GM12878 (cell line): ENCODE data around the gene AEBP2. TPM values are rescaled to one million over a fixed set of nuclear protein-coding genes. Genes with fewer than 3 reads are reported as not detected.
A peak's percentile ranks its signal among the peaks of the same experiment; 100 is the strongest.

Source experiments
- ATAC-seq: fragments of 200-7000 bp; cut with Tn5 transposase; 3 replicates; pipeline ENCODE4 v1.9.1; 2020; ENCODE audit warnings: mild to moderate bottlenecking, moderate library complexity
- BruUV-seq: library from RNA; stranded (reverse); fragments of 400-500 nt; replicated peaks from 2 replicates; lab custom pipeline; 2021; lab: Mats Ljungman, UMichigan
- CTCF ChIA-PET: fragments of 300-600 bp; sonication (Branson Sonifier 250); formaldehyde crosslinking; extraction: SDS; loops from one replicate; lab custom pipeline; 2021; ENCODE audit warnings: inconsistent platforms; lab: Yijun Ruan, JAX
- POLR2A ChIA-PET: fragments of 350-600 bp; formaldehyde crosslinking; extraction: SDS; loops from one replicate; lab custom pipeline; 2021; ENCODE audit warnings: inconsistent platforms; lab: Charles Lee
- RAD21 ChIA-PET: fragments of 300-600 bp; sonication (Branson Sonifier 250); formaldehyde crosslinking; loops from one replicate; lab custom pipeline; 2023; ENCODE audit warnings: antibody characterized with exemption; ENCODE audit not compliant: unreplicated experiment; lab: Charles Lee
- SMC1A ChIA-PET: fragments of 300-600 bp; sonication (Branson Sonifier 250); formaldehyde crosslinking; loops from one replicate; lab custom pipeline; 2023; ENCODE audit not compliant: unreplicated experiment, uncharacterized antibody; lab: Charles Lee
- DNase-seq: peaks from one replicate; pipeline ENCODE4 v3.0.0-alpha.2; 2011; ENCODE audit warnings: low read depth, low spot score
- FAIRE-seq: peaks from 3 replicates; lab custom pipeline; 2011; peaks lifted over from hg19 to GRCh38; lab: Jason Lieb, UNC
- H2AFZ ChIP-seq: 2 replicates; pipeline ENCODE4 v1.6.0; 2011; ENCODE audit warnings: low read depth, low read length, control low read depth; ENCODE audit not compliant: control insufficient read depth
- H3K27ac ChIP-seq: 2 replicates; pipeline ENCODE4 v1.5.1; 2011; ENCODE audit warnings: control low read depth; ENCODE audit not compliant: control insufficient read depth, insufficient read depth
- H3K27me3 ChIP-seq, 2 experiments: replicated peaks in 1 of 2; 2 replicates each; pipeline versions ENCODE4 v1.6.0 to v1.6.1; 2011; ENCODE audit warnings: low read length in 1 of 2; ENCODE audit not compliant: control insufficient read depth in 2 of 2, insufficient read depth in 2 of 2
- H3K36me3 ChIP-seq, 2 experiments: 2 replicates each; pipeline ENCODE4 v1.5.1; 2011; ENCODE audit warnings: low read length in 1 of 2; ENCODE audit not compliant: control insufficient read depth in 2 of 2, insufficient read depth in 2 of 2
- H3K4me1 ChIP-seq: 2 replicates; pipeline ENCODE4 v1.6.1; 2011; ENCODE audit warnings: mild to moderate bottlenecking, low read length, moderate library complexity, mixed read lengths; ENCODE audit not compliant: control insufficient read depth, insufficient read depth
- H3K4me2 ChIP-seq: 2 replicates; pipeline ENCODE4 v1.6.0; 2011; ENCODE audit warnings: control low read depth; ENCODE audit not compliant: control insufficient read depth, insufficient read depth
- H3K4me3 ChIP-seq: fragments of 200-600 bp; sonication (generic); 2 replicates; pipeline ENCODE4 v1.5.1; 2016
- H3K79me2 ChIP-seq: 2 replicates; pipeline ENCODE4 v1.6.0; 2011; ENCODE audit warnings: low read length; ENCODE audit not compliant: control insufficient read depth, insufficient read depth
- H3K9ac ChIP-seq: 2 replicates; pipeline ENCODE4 v1.8.0; 2011; ENCODE audit warnings: low read length, control low read depth, mixed read lengths; ENCODE audit not compliant: control insufficient read depth, insufficient read depth
- H3K9me3 ChIP-seq: replicated peaks from 3 replicates; pipeline ENCODE4 v1.5.1; 2011; ENCODE audit warnings: mild to moderate bottlenecking, low read length; ENCODE audit not compliant: control insufficient read depth, insufficient read depth
- H4K20me1 ChIP-seq: 2 replicates; pipeline ENCODE4 v1.6.0; 2011; ENCODE audit not compliant: control insufficient read depth, insufficient read depth
- BCL3 ChIP-seq: IDR thresholded peaks from 2 replicates; pipeline ENCODE4 v1.6.1; 2011; ENCODE audit warnings: borderline replicate concordance, low read depth, mild to moderate bottlenecking, moderate library complexity, low read length; ENCODE audit not compliant: insufficient read depth, poor library complexity, severe bottlenecking
- BHLHE40 ChIP-seq, 2 experiments: fragments of 450-650 bp in 1 of 2; IDR thresholded peaks; 2 replicates each; pipeline ENCODE4 v1.6.1; 2011 to 2017; ENCODE audit warnings: low read depth in 2 of 2, borderline replicate concordance in 1 of 2, improper control_type of control experiment in 1 of 2, low read length in 1 of 2, mild to moderate bottlenecking in 1 of 2
- CBFB ChIP-seq: IDR thresholded peaks from 2 replicates; pipeline ENCODE4 v1.6.1; 2016; ENCODE audit warnings: antibody characterized with exemption, low read depth
- CHD2 ChIP-seq: IDR thresholded peaks from 2 replicates; pipeline ENCODE4 v1.6.1; 2011; ENCODE audit warnings: low read depth, low read length, improper control_type of control experiment, borderline replicate concordance
- CREM ChIP-seq: IDR thresholded peaks from 2 replicates; pipeline ENCODE4 v1.6.1; 2014; ENCODE audit warnings: antibody characterized with exemption, low read depth
- ELK1 ChIP-seq: IDR thresholded peaks from 2 replicates; pipeline ENCODE4 v1.6.1; 2012; ENCODE audit warnings: low read depth, low read length, improper control_type of control experiment
- EP300 ChIP-seq, 2 experiments: fragments of 150-350 bp in 1 of 2; IDR thresholded peaks; 2 replicates each; pipeline ENCODE4 v1.6.1; 2011 to 2012; ENCODE audit warnings: low read depth in 2 of 2, low read length in 2 of 2, borderline replicate concordance in 1 of 2, improper control_type of control experiment in 1 of 2, inconsistent platforms in 1 of 2; ENCODE audit not compliant: control insufficient read depth in 1 of 2
- IKZF1 ChIP-seq: fragments of 450-650 bp; conservative IDR thresholded peaks from 2 replicates; pipeline ENCODE4 v1.6.1; 2017; ENCODE audit warnings: antibody characterized with exemption, mild to moderate bottlenecking
- MAX ChIP-seq: IDR thresholded peaks from 2 replicates; pipeline ENCODE4 v1.6.1; 2012; ENCODE audit warnings: low read depth, low read length, improper control_type of control experiment
- MLLT1 ChIP-seq: fragments of 450-650 bp; IDR thresholded peaks from 2 replicates; pipeline ENCODE4 v1.6.1; 2016; ENCODE audit warnings: mild to moderate bottlenecking
- NKRF ChIP-seq: fragments of 450-650 bp; conservative IDR thresholded peaks from 2 replicates; pipeline ENCODE4 v1.6.1; 2017; ENCODE audit warnings: mild to moderate bottlenecking, moderate library complexity
- NR2F1 ChIP-seq: fragments of 450-650 bp; conservative IDR thresholded peaks from 2 replicates; pipeline ENCODE4 v1.6.1; 2017; ENCODE audit warnings: mild to moderate bottlenecking
- RBBP5 ChIP-seq: fragments of 200-600 bp; sonication (generic); conservative IDR thresholded peaks from 2 replicates; pipeline ENCODE4 v1.6.1; 2016
- SP1 ChIP-seq: IDR thresholded peaks from one replicate; pipeline ENCODE4 v1.6.1; 2011; ENCODE audit warnings: low read depth, low read length
- USF1 ChIP-seq: IDR thresholded peaks from 2 replicates; pipeline ENCODE4 v1.6.1; 2011; ENCODE audit warnings: borderline replicate concordance, low read depth, mild to moderate bottlenecking, moderate library complexity, mixed read lengths, low read length; ENCODE audit not compliant: insufficient read depth; ENCODE audit errors: extremely low read length
- YY1 ChIP-seq: IDR thresholded peaks from 2 replicates; pipeline ENCODE4 v1.6.1; 2011; ENCODE audit warnings: low read depth, mild to moderate bottlenecking, low read length
- ZNF217 ChIP-seq: fragments of 450-650 bp; IDR thresholded peaks from 2 replicates; pipeline ENCODE4 v1.6.1; 2017; ENCODE audit warnings: antibody characterized with exemption, mild to moderate bottlenecking
- WGBS: methylation state at CpG from one replicate; pipeline ENCODE4 v1.1.6; 2016; ENCODE audit warnings: low lambda C conversion rate; ENCODE audit not compliant: insufficient replicate concordance, insufficient coverage; ENCODE audit errors: missing lambda C conversion rate; 5-methylcytosine and 5-hydroxymethylcytosine counted together
- in situ Hi-C: fragments of 300-500 bp; cut with MboI; formaldehyde crosslinking; loops from 9 replicates; pipeline ENCODE4 v1.14.3; 2018; ENCODE audit warnings: mixed read lengths
- intact Hi-C: fragments of 100-400 bp; cut with micrococcal nuclease; formaldehyde crosslinking; loops from one replicate; pipeline ENCODE4 v1.14.2; 2022; ENCODE audit not compliant: unreplicated experiment
- polyA plus RNA-seq, 11 experiments: library from polyadenylated mRNA; depleted of rRNA in 4 of 11; unstranded in 6 of 11; stranded (reverse) in 5 of 11; fragments of >200 nt; fragmentation: Nextera tagmentation in 4 of 11; fragmentation: Illumina TruSeq in 1 of 11; extraction: Ambion mirVana in 4 of 11; extraction: Trizol in 1 of 11; gene quantifications; 1 replicate in 1 of 11; 2 replicates in 10 of 11; pipeline versions ENCODE4 v1.2.1 to v1.2.3, GENCODE V29; 2011 to 2016; ENCODE audit warnings: inconsistent platforms in 2 of 11, missing spikeins in 2 of 11, low read depth in 1 of 11
- total RNA-seq, 4 experiments: library from RNA; depleted of rRNA in 3 of 4; stranded (reverse); fragments of >200 nt in 3 of 4; fragmentation: Illumina TruSeq in 1 of 4; extraction: Trizol in 1 of 4; gene quantifications; 2 replicates each; pipeline versions ENCODE4 v1.2.1 to v1.2.3, GENCODE V29; 2013 to 2021

Gene AEBP2
- total and polyA plus RNA-seq, 10 of the 15 experiments (the other 5 are each of a cell fraction or from before 2014, with no cell fraction given), result 17.6 to 126 (median 44.8) TPM

GRCh38 chr12:19450362-19450761 lies 11.1 kb downstream of the AEBP2 start:
- H3K4me2 ChIP-seq, result no peak overlapping the region
- H4K20me1 ChIP-seq, result peaks cover 3% of the 10 kb centered on the region; the same call in 1 of the 2 replicates
- SMC1A ChIA-PET, result no interaction called here
- no peak overlapping the region for H3K27ac ChIP-seq
- no peaks in the 10 kb centered on the region for H3K4me1 ChIP-seq
- ATAC-seq, result peak; percentile 22; the same call in 2 of the 3 replicates
- CTCF ChIA-PET, result interaction anchor here (1.1 kb wide), 1 partner anchor 32 kb away, joined by 3 read pairs; no protein-coding TSS in a partner anchor
- FAIRE-seq, result no peak
- H2AFZ ChIP-seq, result no peak overlapping the region
- H3K4me3 ChIP-seq, result no peak overlapping the region
- RAD21 ChIA-PET, result no interaction called here
- POLR2A ChIA-PET, result interaction anchor here (0.6 to 1.2 kb wide), 3 partner anchors 9 to 18 kb away, joined by 4 to 5 read pairs (median 4); no protein-coding TSS in a partner anchor
- peaks cover 0 to 3% of the 10 kb centered on the region in 2 experiments; a peak in 2 of 4 replicates for H3K36me3 ChIP-seq
- intact Hi-C loops, result no loop called here
- H3K27me3 ChIP-seq, result no peaks in the 10 kb centered on the region
- H3K79me2 ChIP-seq, result peaks cover 90% of the 10 kb centered on the region
- DNase-seq, result no peak
- 85% methylated on average over 4 of the region's 4 CpGs for WGBS
- H3K9me3 ChIP-seq, result peaks cover 6% of the 10 kb centered on the region; the same call in 2 of the 3 replicates
- no peak overlapping the region for H3K9ac ChIP-seq
- in situ Hi-C loops, result no loop called here
- no TSS peak for BruUV-seq
- TF ChIP-seq SP1 (no peak), USF1 (no peak), RBBP5 (no peak), CBFB (no peak), MAX (no peak), YY1 (no peak), MLLT1 (no peak), IKZF1 (no peak), NR2F1 (no peak), BCL3 (no peak), ZNF217 (no peak), CREM (no peak), CHD2 (no peak), NKRF (no peak), BHLHE40 (IDR thresholded peaks at IDR 0.05; ENCODE audit: borderline replicate concordance in 1 of 2, low read depth in 2 of 2, low read length in 1 of 2) (no peak), ELK1 (no peak), EP300 (IDR thresholded peaks at IDR 0.05; ENCODE audit: borderline replicate concordance in 1 of 2, control insufficient read depth in 1 of 2, low read depth in 2 of 2, low read length in 2 of 2) (no peak)
